Islet of Langerhans (tissue), 1 donor: ENCODE data around the gene GAD2.
"Not testable (repeated sequence)": the region's sequence is repeated elsewhere in the genome, so short reads cannot be mapped to it uniquely, and the experiment has no call there.

ENCODE experiments used
- FAIRE-seq: peaks from one replicate; lab custom pipeline; 2011; peaks lifted over from hg19 to GRCh38; lab: Jason Lieb, UNC

GAD2 gene

GRCh38 chr10:26318672-26319071 lies 102.1 kb downstream of the GAD2 start:
- peak; percentile 75 for FAIRE-seq

GRCh38 chr10:26323219-26323618 lies 106.6 kb downstream of the GAD2 start:
- no peak for FAIRE-seq

- FAIRE-seq, result no peak
Observed at GRCh38 chr10:26326851-26327250, 110.3 kb downstream of the GAD2 start.

GRCh38 chr10:26327811-26328210 lies 111.2 kb downstream of the GAD2 start:
- no peak for FAIRE-seq

GRCh38 chr10:26331371-26331770 lies 114.8 kb downstream of the GAD2 start:
- no peak for FAIRE-seq

- no peak for FAIRE-seq
Observed at GRCh38 chr10:26334232-26334931, 117.8 kb downstream of the GAD2 start.

- FAIRE-seq, result peak; percentile 86
Observed at GRCh38 chr10:26334932-26335573, 118.5 kb downstream of the GAD2 start.

GRCh38 chr10:26335574-26336093 lies 119.1 kb downstream of the GAD2 start:
- FAIRE-seq, result no peak

- no peak for FAIRE-seq
Observed at GRCh38 chr10:26336979-26337378, 120.4 kb downstream of the GAD2 start.

- no peak for FAIRE-seq
Observed at GRCh38 chr10:26341701-26342100, 125.1 kb downstream of the GAD2 start.

- not testable (repeated sequence) for FAIRE-seq
Observed at GRCh38 chr10:26348821-26349417, 132.3 kb downstream of the GAD2 start.
